Measurements from ENCODE around the gene ACKR3. TPM values are rescaled to one million over a fixed set of nuclear protein-coding genes. Genes with fewer than 3 reads are reported as not detected.

The ACKR3 gene
- total RNA-seq, 1 experiment from 2014 or later = not detected

- no peak for DNase-seq (ENCODE audit: low read depth, low spot score)
- peaks cover 5% of the 10 kb centered on the region; the same call in 1 of the 2 replicates for H3K27me3 ChIP-seq (ENCODE audit: control insufficient read depth, insufficient read depth, low read length)
- ATAC-seq = no peak
- no peak for TF ChIP-seq POLR2AphosphoS5 (IDR thresholded peaks at IDR 0.05; ENCODE audit: low read depth, low read length)
- TF ChIP-seq TCF7L2 (IDR thresholded peaks at IDR 0.05; ENCODE audit: low read depth, low read length) = no peak
- TF ChIP-seq SIN3A (IDR thresholded peaks at IDR 0.05; ENCODE audit: borderline replicate concordance, insufficient read depth, low read depth, low read length) = no peak
- no peak for TF ChIP-seq CTCF (IDR thresholded peaks at IDR 0.05)
- TF ChIP-seq REST (IDR thresholded peaks at IDR 0.05; ENCODE audit: insufficient read depth in 1 of 2, low read depth in 2 of 2, low read length in 1 of 2) = no peak
- CTCF ChIA-PET = no interaction called here
- no peaks in the 10 kb centered on the region for H3K4me1 ChIP-seq (ENCODE audit: control insufficient read depth, insufficient read depth, low read length)
- no peaks in the 10 kb centered on the region for H3K36me3 ChIP-seq (ENCODE audit: control insufficient read depth, insufficient read depth, low read length)
- no peaks in the 10 kb centered on the region for H3K9me3 ChIP-seq (ENCODE audit: control insufficient read depth, insufficient read depth, low read depth, low read length)
- POLR2A ChIA-PET = no interaction called here
- H3K4me3 ChIP-seq (ENCODE audit: low read depth in 2 of 2, low read length in 2 of 2) = no peak overlapping the region
- in situ Hi-C loops (cut with HindIII; ENCODE audit: low pct_unique_long_range_greater_than_20kb, low sequenced_read_pairs) = no loop called here
- H3K27ac ChIP-seq (ENCODE audit: low read length) = no peak overlapping the region
- intact Hi-C loops (cut with micrococcal nuclease; ENCODE audit: unreplicated experiment) = no loop called here
- BruUV-seq (replicated peaks) = no TSS peak
Measured at GRCh38 chr2:236628256-236628901, 58.8 kb downstream of the ACKR3 start.

- Histone ChIP-seq H3K27me3 (ENCODE audit: control insufficient read depth, insufficient read depth, low read length) (peaks cover 7% of the 10 kb centered on the region; the same call in 1 of the 2 replicates), H3K27ac (ENCODE audit: low read length) (no peak overlapping the region), H3K9me3 (ENCODE audit: control insufficient read depth, insufficient read depth, low read depth, low read length) (no peaks in the 10 kb centered on the region), H3K4me1 (ENCODE audit: control insufficient read depth, insufficient read depth, low read length) (no peaks in the 10 kb centered on the region), H3K36me3 (ENCODE audit: control insufficient read depth, insufficient read depth, low read length) (no peaks in the 10 kb centered on the region), H3K4me3 (ENCODE audit: low read depth in 2 of 2, low read length in 2 of 2) (no peak overlapping the region)
- ATAC-seq = no peak
- intact Hi-C loops (cut with micrococcal nuclease; ENCODE audit: unreplicated experiment) (no loop called here), in situ Hi-C loops (cut with HindIII; ENCODE audit: low pct_unique_long_range_greater_than_20kb, low sequenced_read_pairs) (no loop called here)
- POLR2A ChIA-PET = no interaction called here
- no peak for DNase-seq (ENCODE audit: low read depth, low spot score)
- TF ChIP-seq TCF7L2 (IDR thresholded peaks at IDR 0.05; ENCODE audit: low read depth, low read length) (no peak), REST (IDR thresholded peaks at IDR 0.05; ENCODE audit: insufficient read depth in 1 of 2, low read depth in 2 of 2, low read length in 1 of 2) (no peak), CTCF (IDR thresholded peaks at IDR 0.05) (no peak), POLR2AphosphoS5 (IDR thresholded peaks at IDR 0.05; ENCODE audit: low read depth, low read length) (no peak), SIN3A (IDR thresholded peaks at IDR 0.05; ENCODE audit: borderline replicate concordance, insufficient read depth, low read depth, low read length) (no peak)
- BruUV-seq (replicated peaks) = no TSS peak
- CTCF ChIA-PET = no interaction called here
Measured at GRCh38 chr2:236628981-236629605, 59.5 kb downstream of the ACKR3 start.
